ENCODE results near the gene PBX3. TPM values are rescaled to one million over a fixed set of nuclear protein-coding genes. Genes with fewer than 3 reads are reported as not detected.
A peak's percentile ranks its signal among the peaks of the same experiment; 100 is the strongest.

PBX3 gene
- total RNA-seq, 1 experiment from 2014 or later: 39.0 TPM

GRCh38 chr9:125706651-125707471 lies 40.3 kb upstream of the PBX3 start, which contains the start of gene MAPKAP1:
MAPKAP1 (minus strand) TSS chr9:125707208; CDS start chr9:125672574, 34,634 bp downstream.
- H3K9me3 ChIP-seq (ENCODE audit: control insufficient read depth, insufficient read depth, low read depth, low read length): no peaks in the 10 kb centered on the region
- peak; percentile 100 for ATAC-seq
- no TSS peak for BruUV-seq (replicated peaks)
- intact Hi-C loops (cut with micrococcal nuclease; ENCODE audit: unreplicated experiment): no loop called here
- peaks cover 11% of the 10 kb centered on the region for H3K4me1 ChIP-seq (ENCODE audit: control insufficient read depth, insufficient read depth, low read length)
- peak within 1 kb of the TSS; percentile 94 for H3K27ac ChIP-seq (ENCODE audit: low read length)
- POLR2A ChIA-PET: interaction anchor here (0.6 kb wide), 1 partner anchor 71 kb away, joined by 3 read pairs; no protein-coding TSS in a partner anchor
- CTCF ChIA-PET: no interaction called here
- no peaks in the 10 kb centered on the region for H3K27me3 ChIP-seq (ENCODE audit: control insufficient read depth, insufficient read depth, low read length)
- H3K36me3 ChIP-seq (ENCODE audit: control insufficient read depth, insufficient read depth, low read length): peaks cover 5% of the 10 kb centered on the region; the same call in 1 of the 2 replicates
- TF ChIP-seq CTCF (IDR thresholded peaks at IDR 0.05): no peak
- no peak for TF ChIP-seq TCF7L2 (IDR thresholded peaks at IDR 0.05; ENCODE audit: low read depth, low read length)
- TF ChIP-seq REST (IDR thresholded peaks at IDR 0.05; ENCODE audit: insufficient read depth in 1 of 2, low read depth in 2 of 2, low read length in 1 of 2): no peak
- peak; percentile 91 for TF ChIP-seq POLR2AphosphoS5 (IDR thresholded peaks at IDR 0.05; ENCODE audit: low read depth, low read length)
- TF ChIP-seq SIN3A (IDR thresholded peaks at IDR 0.05; ENCODE audit: borderline replicate concordance, insufficient read depth, low read depth, low read length): no peak
- in situ Hi-C loops (cut with HindIII; ENCODE audit: low pct_unique_long_range_greater_than_20kb, low sequenced_read_pairs): no loop called here
- H3K4me3 ChIP-seq (ENCODE audit: low read depth in 2 of 2, low read length in 2 of 2): peak within 1 kb of the TSS; percentile 89 to 93
- peak; percentile 62 for DNase-seq (ENCODE audit: low read depth, low spot score)

- H3K36me3 ChIP-seq (ENCODE audit: control insufficient read depth, insufficient read depth, low read length): peaks cover 5% of the 10 kb centered on the region; the same call in 1 of the 2 replicates
- H3K9me3 ChIP-seq (ENCODE audit: control insufficient read depth, insufficient read depth, low read depth, low read length): no peaks in the 10 kb centered on the region
- in situ Hi-C loops (cut with HindIII; ENCODE audit: low pct_unique_long_range_greater_than_20kb, low sequenced_read_pairs): no loop called here
- intact Hi-C loops (cut with micrococcal nuclease; ENCODE audit: unreplicated experiment): no loop called here
- TF ChIP-seq SIN3A (IDR thresholded peaks at IDR 0.05; ENCODE audit: borderline replicate concordance, insufficient read depth, low read depth, low read length) (no peak), TCF7L2 (IDR thresholded peaks at IDR 0.05; ENCODE audit: low read depth, low read length) (no peak), POLR2AphosphoS5 (IDR thresholded peaks at IDR 0.05; ENCODE audit: low read depth, low read length) (no peak), CTCF (IDR thresholded peaks at IDR 0.05) (no peak), REST (IDR thresholded peaks at IDR 0.05; ENCODE audit: insufficient read depth in 1 of 2, low read depth in 2 of 2, low read length in 1 of 2) (no peak)
- peak overlapping the region; percentile 94 for H3K27ac ChIP-seq (ENCODE audit: low read length)
- POLR2A ChIA-PET: no interaction called here
- peaks cover 11% of the 10 kb centered on the region for H3K4me1 ChIP-seq (ENCODE audit: control insufficient read depth, insufficient read depth, low read length)
- CTCF ChIA-PET: no interaction called here
- peak; percentile 47 for ATAC-seq
- DNase-seq (ENCODE audit: low read depth, low spot score): peak; percentile 5
- no peaks in the 10 kb centered on the region for H3K27me3 ChIP-seq (ENCODE audit: control insufficient read depth, insufficient read depth, low read length)
- H3K4me3 ChIP-seq (ENCODE audit: low read depth in 2 of 2, low read length in 2 of 2): peak overlapping the region; percentile 89 to 93
- no TSS peak for BruUV-seq (replicated peaks)
These were observed 39.7 kb upstream of the PBX3 start for GRCh38 chr9:125707472-125707804.
